Measurements from ENCODE around the gene HADHB. TPM values are rescaled to one million over a fixed set of nuclear protein-coding genes. Genes with fewer than 3 reads are reported as not detected.

HADHB gene
- polyA plus RNA-seq, 1 of the 3 experiments (the other 2 are of a cell fraction): 108 TPM

DNA sequence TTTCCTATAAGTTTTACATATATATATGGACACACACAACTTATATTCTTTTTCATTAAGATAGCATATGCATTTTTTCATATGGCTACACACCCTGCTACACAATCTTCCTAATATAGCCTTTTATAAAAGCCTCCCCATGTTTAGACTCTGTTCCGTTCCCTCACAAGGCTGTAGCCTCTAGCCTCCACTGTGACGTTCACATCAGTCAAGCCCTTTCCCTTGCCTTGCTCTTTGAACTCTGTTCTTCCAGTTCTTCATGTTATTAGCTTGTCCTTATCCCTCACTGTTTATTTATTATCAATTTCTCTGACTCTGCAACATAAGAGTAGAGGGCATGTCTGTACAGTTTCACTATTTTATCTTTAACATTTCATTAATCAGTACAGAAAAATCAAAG, 38.9 kb downstream of the HADHB start:
- Histone ChIP-seq H3K27me3 (ENCODE audit: insufficient read depth) (no peaks in the 10 kb centered on the region), H3K27ac (ENCODE audit: low read depth in 2 of 2, low read length in 1 of 2) (no peak overlapping the region), H3K9ac (no peak overlapping the region), H3K4me2 (no peak overlapping the region), H3K79me2 (ENCODE audit: insufficient read depth) (no peaks in the 10 kb centered on the region), H3K4me3 (ENCODE audit: low read depth in 2 of 2, low read length in 1 of 2) (no peak overlapping the region), H3K36me3 (replicated peaks in 1 of 2; ENCODE audit: control insufficient read depth in 1 of 2, insufficient read depth in 2 of 2, low read length in 1 of 2) (peaks cover 67 to 76% of the 10 kb centered on the region in 2 experiments), H3K9me3 (no peaks in the 10 kb centered on the region), H4K20me1 (ENCODE audit: insufficient read depth) (no peaks in the 10 kb centered on the region), H2AFZ (ENCODE audit: low read depth) (no peak overlapping the region), H3K9me2 (no peaks in the 10 kb centered on the region), H3F3A (replicated peaks; ENCODE audit: insufficient read depth) (peaks cover 4% of the 10 kb centered on the region), H3K4me1 (ENCODE audit: control insufficient read depth in 1 of 2, insufficient read depth in 2 of 2, low read depth in 1 of 2, low read length in 1 of 2) (no peaks in the 10 kb centered on the region)
- WGBS (ENCODE audit: low lambda C conversion rate): 92% methylated on average over 2 of the region's 2 CpGs
- POLR2A ChIA-PET: no interaction called here
- CTCF ChIA-PET: interaction anchor here (0.6 to 1.3 kb wide), 6 partner anchors 20 to 294 kb away, joined by 3 read pairs; no protein-coding TSS in a partner anchor
- TF ChIP-seq SIN3A (IDR thresholded peaks at IDR 0.05; ENCODE audit: borderline replicate concordance, low read depth, low read length) (no peak), GATA2 (CRISPR knock-in tag; IDR thresholded peaks at IDR 0.05) (no peak), MXI1 (IDR thresholded peaks at IDR 0.05; ENCODE audit: low read depth, low read length) (no peak), FOXJ3 (CRISPR knock-in tag; IDR thresholded peaks at IDR 0.05) (no peak)
- TF ChIP-seq, protein P1, sequence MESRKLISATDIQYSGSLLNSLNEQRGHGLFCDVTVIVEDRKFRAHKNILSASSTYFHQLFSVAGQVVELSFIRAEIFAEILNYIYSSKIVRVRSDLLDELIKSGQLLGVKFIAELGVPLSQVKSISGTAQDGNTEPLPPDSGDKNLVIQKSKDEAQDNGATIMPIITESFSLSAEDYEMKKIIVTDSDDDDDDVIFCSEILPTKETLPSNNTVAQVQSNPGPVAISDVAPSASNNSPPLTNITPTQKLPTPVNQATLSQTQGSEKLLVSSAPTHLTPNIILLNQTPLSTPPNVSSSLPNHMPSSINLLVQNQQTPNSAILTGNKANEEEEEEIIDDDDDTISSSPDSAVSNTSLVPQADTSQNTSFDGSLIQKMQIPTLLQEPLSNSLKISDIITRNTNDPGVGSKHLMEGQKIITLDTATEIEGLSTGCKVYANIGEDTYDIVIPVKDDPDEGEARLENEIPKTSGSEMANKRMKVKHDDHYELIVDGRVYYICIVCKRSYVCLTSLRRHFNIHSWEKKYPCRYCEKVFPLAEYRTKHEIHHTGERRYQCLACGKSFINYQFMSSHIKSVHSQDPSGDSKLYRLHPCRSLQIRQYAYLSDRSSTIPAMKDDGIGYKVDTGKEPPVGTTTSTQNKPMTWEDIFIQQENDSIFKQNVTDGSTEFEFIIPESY (IDR thresholded peaks at IDR 0.05; ENCODE audit: borderline replicate concordance, low read depth): no peak
- TF ChIP-seq, protein P2, sequence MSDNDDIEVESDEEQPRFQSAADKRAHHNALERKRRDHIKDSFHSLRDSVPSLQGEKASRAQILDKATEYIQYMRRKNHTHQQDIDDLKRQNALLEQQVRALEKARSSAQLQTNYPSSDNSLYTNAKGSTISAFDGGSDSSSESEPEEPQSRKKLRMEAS (IDR thresholded peaks at IDR 0.05; ENCODE audit: low read depth): no peak
- no peak for DNase-seq

DNA sequence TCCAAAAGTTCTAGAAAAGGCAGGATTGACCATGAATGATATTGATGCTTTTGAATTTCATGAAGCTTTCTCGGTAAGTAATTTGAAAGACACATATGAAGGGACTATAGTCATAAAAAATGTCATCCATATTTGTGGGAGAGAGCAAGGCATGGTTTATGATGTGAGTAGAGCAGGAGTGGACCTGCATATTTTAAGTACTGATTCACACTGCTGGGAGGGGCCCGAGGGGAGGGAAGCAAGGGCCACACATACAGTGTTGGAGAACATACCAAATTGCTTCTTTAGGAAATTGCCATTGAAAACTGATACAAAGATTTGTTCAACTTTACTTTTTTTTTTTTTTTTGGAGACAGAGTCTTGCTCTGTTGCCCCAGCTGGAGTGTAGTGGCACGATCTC, 39.4 kb downstream of the HADHB start:
- no peak overlapping the region for H3K4me2 ChIP-seq
- no peaks in the 10 kb centered on the region for H4K20me1 ChIP-seq (ENCODE audit: insufficient read depth)
- TF ChIP-seq, protein P3, sequence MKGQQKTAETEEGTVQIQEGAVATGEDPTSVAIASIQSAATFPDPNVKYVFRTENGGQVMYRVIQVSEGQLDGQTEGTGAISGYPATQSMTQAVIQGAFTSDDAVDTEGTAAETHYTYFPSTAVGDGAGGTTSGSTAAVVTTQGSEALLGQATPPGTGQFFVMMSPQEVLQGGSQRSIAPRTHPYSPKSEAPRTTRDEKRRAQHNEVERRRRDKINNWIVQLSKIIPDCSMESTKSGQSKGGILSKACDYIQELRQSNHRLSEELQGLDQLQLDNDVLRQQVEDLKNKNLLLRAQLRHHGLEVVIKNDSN (IDR thresholded peaks at IDR 0.05; ENCODE audit: borderline replicate concordance, low read depth): no peak
- TF ChIP-seq RCOR1 (IDR thresholded peaks at IDR 0.05; ENCODE audit: low read length): no peak
- TF ChIP-seq EZH2phosphoT487 (IDR thresholded peaks at IDR 0.05; ENCODE audit: borderline replicate concordance, low read depth): no peak
- TF ChIP-seq ELF1 (IDR thresholded peaks at IDR 0.05): no peak
- TF ChIP-seq FOSL2 (IDR thresholded peaks at IDR 0.05; ENCODE audit: borderline replicate concordance, low read depth): peak; percentile 53
- no peak for TF ChIP-seq FOXJ3 (CRISPR knock-in tag; IDR thresholded peaks at IDR 0.05)
- TF ChIP-seq, protein P4, sequence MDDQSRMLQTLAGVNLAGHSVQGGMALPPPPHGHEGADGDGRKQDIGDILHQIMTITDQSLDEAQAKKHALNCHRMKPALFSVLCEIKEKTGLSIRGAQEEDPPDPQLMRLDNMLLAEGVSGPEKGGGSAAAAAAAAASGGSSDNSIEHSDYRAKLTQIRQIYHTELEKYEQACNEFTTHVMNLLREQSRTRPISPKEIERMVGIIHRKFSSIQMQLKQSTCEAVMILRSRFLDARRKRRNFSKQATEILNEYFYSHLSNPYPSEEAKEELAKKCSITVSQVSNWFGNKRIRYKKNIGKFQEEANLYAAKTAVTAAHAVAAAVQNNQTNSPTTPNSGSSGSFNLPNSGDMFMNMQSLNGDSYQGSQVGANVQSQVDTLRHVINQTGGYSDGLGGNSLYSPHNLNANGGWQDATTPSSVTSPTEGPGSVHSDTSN (IDR thresholded peaks at IDR 0.05): no peak
- H3K4me3 ChIP-seq (ENCODE audit: low read depth in 2 of 2, low read length in 1 of 2): no peak overlapping the region
- H3F3A ChIP-seq (replicated peaks; ENCODE audit: insufficient read depth): peaks cover 4% of the 10 kb centered on the region
- H3K9ac ChIP-seq: no peak overlapping the region
- 74% methylated on average over 3 of the region's 3 CpGs for WGBS (ENCODE audit: low lambda C conversion rate)
- H3K4me1 ChIP-seq (ENCODE audit: control insufficient read depth in 1 of 2, insufficient read depth in 2 of 2, low read depth in 1 of 2, low read length in 1 of 2): no peaks in the 10 kb centered on the region
- peaks cover 61 to 73% of the 10 kb centered on the region in 2 experiments for H3K36me3 ChIP-seq (replicated peaks in 1 of 2; ENCODE audit: control insufficient read depth in 1 of 2, insufficient read depth in 2 of 2, low read length in 1 of 2)
- H3K9me3 ChIP-seq: no peaks in the 10 kb centered on the region
- no peaks in the 10 kb centered on the region for H3K27me3 ChIP-seq (ENCODE audit: insufficient read depth)
- POLR2A ChIA-PET: no interaction called here
- no peak overlapping the region for H2AFZ ChIP-seq (ENCODE audit: low read depth)
- no peak for DNase-seq
- no peaks in the 10 kb centered on the region for H3K9me2 ChIP-seq
- H3K79me2 ChIP-seq (ENCODE audit: insufficient read depth): no peaks in the 10 kb centered on the region
- no peak overlapping the region for H3K27ac ChIP-seq (ENCODE audit: low read depth in 2 of 2, low read length in 1 of 2)
- CTCF ChIA-PET: interaction anchor here (0.6 to 1.3 kb wide), 6 partner anchors 21 to 294 kb away, joined by 3 read pairs; no protein-coding TSS in a partner anchor
